Skeletal muscle tissue (tissue), 4 donors: ENCODE results near the gene CFAP99. TPM values are rescaled to one million over a fixed set of nuclear protein-coding genes. Genes with fewer than 3 reads are reported as not detected.

Source experiments
- H3K27ac ChIP-seq: one replicate; pipeline ENCODE4 v1.7.0; 2013; ENCODE audit warnings: mild to moderate bottlenecking, low read depth, low read length, inconsistent platforms
- H3K27me3 ChIP-seq, 3 donors: one replicate each; pipeline ENCODE4 v1.7.0; 2013; ENCODE audit warnings: low read length in 3 of 3; ENCODE audit not compliant: control insufficient read depth in 3 of 3, insufficient read depth in 3 of 3
- H3K36me3 ChIP-seq, 3 donors: one replicate each; pipeline ENCODE4 v1.7.0; 2013; ENCODE audit warnings: low read length in 3 of 3; ENCODE audit not compliant: control insufficient read depth in 3 of 3, insufficient read depth in 3 of 3
- H3K4me1 ChIP-seq, 3 donors: one replicate each; pipeline ENCODE4 v1.7.0; 2013; ENCODE audit warnings: low read length in 3 of 3, mild to moderate bottlenecking in 3 of 3; ENCODE audit not compliant: control insufficient read depth in 3 of 3, insufficient read depth in 3 of 3
- H3K4me3 ChIP-seq, 3 donors: one replicate each; pipeline ENCODE4 v1.7.0; 2013; ENCODE audit warnings: low read length in 3 of 3
- H3K9ac ChIP-seq, 3 donors: one replicate each; pipeline ENCODE4 v1.7.0; 2013; ENCODE audit warnings: low read length in 3 of 3, mild to moderate bottlenecking in 3 of 3, moderate library complexity in 2 of 3, low read depth in 1 of 3
- H3K9me3 ChIP-seq, 3 donors: one replicate each; pipeline ENCODE4 v1.7.0; 2013; ENCODE audit warnings: low read length in 3 of 3; ENCODE audit not compliant: control insufficient read depth in 3 of 3
- total RNA-seq: library from RNA; depleted of rRNA; stranded (reverse); fragments of >200 nt; gene quantifications from one replicate; pipeline ENCODE4 v1.2.3, GENCODE V29; 2014
- donor health status: Osteomylitis.

Gene CFAP99
- total RNA-seq, 1 donor from 2014 or later = not detected

DNA sequence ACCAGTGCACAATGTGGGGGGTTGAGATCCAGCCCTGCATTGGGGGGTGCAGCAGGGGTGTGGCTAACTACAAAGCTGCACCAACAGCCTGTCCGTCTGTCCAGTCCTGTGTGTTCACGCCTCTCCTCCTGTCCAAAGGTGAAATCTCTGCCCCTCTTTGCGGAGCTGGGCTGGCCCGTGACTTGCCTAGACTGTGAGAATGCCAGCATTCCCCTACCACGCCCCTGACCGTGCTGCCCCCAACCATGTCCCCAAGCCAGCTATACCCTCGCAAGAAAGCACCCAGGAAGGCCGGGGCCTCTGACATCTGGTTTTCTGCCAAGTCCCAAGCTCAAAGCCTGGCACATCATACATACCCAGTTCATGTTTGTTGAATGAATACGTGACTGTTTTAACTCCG is 19.5 kb upstream of the CFAP99 start:
- Histone ChIP-seq H3K9me3 (no peaks in the 10 kb centered on the region), H3K4me1 (peaks cover 21 to 31% (median 22%) of the 10 kb centered on the region in 3 donors), H3K9ac (no peak overlapping the region), H3K4me3 (no peak overlapping the region), H3K27ac (no peak overlapping the region), H3K27me3 (peaks cover 0 to 6% (median 5%) of the 10 kb centered on the region in 3 donors), H3K36me3 (no peaks in the 10 kb centered on the region)

- Histone ChIP-seq H3K27me3 (peaks cover 0 to 1% (median under 1%) of the 10 kb centered on the region in 3 donors), H3K9ac (no peak overlapping the region)
Observed at GRCh38 chr4:2399631-2400190, 19.0 kb upstream of the CFAP99 start.

GRCh38 chr4:2400841-2401609 is 17.7 kb upstream of the CFAP99 start:
- Histone ChIP-seq H3K36me3 (no peaks in the 10 kb centered on the region), H3K27me3 (no peaks in the 10 kb centered on the region), H3K4me1 (peaks cover 21 to 31% (median 22%) of the 10 kb centered on the region in 3 donors), H3K4me3 (no peak overlapping the region), H3K9ac (no peak overlapping the region), H3K27ac (no peak overlapping the region), H3K9me3 (no peaks in the 10 kb centered on the region)

More at GRCh38 chr4:2399631-2400190, 19.0 kb upstream of the CFAP99 start:
- Histone ChIP-seq H3K36me3 (no peaks in the 10 kb centered on the region), H3K27ac (no peak overlapping the region), H3K4me1 (peaks cover 21 to 31% (median 22%) of the 10 kb centered on the region in 3 donors), H3K4me3 (no peak overlapping the region), H3K9me3 (no peaks in the 10 kb centered on the region)

DNA sequence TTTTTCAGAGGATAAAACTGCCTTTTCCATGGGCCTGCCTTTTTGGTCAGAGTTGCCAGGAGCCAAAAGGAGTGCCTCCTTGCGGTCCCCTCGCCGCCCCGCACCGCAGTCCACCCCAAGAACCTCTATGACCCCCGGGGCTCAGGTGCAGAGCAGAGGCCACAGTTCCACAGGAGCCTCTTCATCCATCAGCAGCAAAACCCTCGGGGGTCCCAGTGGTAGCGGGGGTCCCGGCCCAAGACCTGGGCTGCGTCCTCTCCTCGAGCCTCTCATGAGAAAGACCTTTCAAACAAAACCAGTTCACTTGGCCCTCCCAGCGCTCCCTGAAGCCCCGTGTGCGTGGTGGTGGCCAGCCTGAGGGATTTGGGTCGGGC is 17.2 kb upstream of the CFAP99 start:
- H3K9me3 ChIP-seq = no peaks in the 10 kb centered on the region
- H3K4me3 ChIP-seq = peak overlapping the region; percentile 52 to 63 (median 56)
- no peaks in the 10 kb centered on the region for H3K27me3 ChIP-seq
- peaks cover 24 to 35% (median 25%) of the 10 kb centered on the region in 3 donors for H3K4me1 ChIP-seq
- peak overlapping the region; percentile 27 to 75 (median 33) for H3K9ac ChIP-seq
- no peak overlapping the region for H3K27ac ChIP-seq
- no peaks in the 10 kb centered on the region for H3K36me3 ChIP-seq

DNA sequence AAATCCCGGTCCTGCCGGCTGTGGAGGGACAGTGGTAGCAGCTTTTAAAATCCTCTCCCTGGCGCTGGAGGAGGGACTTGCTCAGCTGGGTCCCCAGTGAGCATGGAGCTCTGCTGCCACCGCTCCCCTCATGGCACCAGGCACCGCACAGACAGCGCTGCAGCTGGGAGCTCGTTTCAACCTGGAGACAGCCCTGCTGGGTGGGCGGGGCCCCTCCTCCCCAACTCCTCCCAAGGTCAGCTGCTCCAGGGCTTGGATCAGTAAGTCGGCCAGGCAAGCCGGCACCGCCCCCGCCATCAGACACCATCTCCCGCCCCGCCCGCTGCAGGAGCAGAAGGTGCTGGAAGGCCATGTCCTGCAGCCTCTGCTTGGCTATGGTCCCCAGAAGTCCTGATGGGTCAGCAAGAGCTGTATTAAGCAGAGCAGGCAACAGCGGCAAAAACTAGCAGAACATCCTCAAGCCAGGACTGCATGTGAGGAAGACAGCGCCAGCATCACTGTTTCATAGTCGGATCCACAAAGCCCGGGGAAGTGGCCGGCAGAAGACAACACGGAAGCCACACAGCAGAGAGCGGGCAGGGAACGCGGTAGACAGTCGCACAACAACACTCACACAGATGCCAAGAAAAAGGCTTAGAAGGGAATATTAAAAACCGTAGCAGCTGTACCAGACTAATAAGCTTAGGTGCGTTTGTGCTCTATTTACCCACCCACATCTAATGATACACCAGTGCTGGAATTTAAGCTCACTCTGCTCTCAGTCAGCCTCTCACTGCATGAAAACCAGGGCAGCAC is 16.5 kb upstream of the CFAP99 start:
- Histone ChIP-seq H3K4me1 (peaks cover 26 to 38% (median 28%) of the 10 kb centered on the region in 3 donors), H3K9me3 (no peaks in the 10 kb centered on the region), H3K9ac (peak overlapping the region; percentile 27 to 77 (median 43)), H3K36me3 (no peaks in the 10 kb centered on the region), H3K27ac (no peak overlapping the region), H3K27me3 (no peaks in the 10 kb centered on the region), H3K4me3 (peak overlapping the region; percentile 52 to 68 (median 56))

DNA sequence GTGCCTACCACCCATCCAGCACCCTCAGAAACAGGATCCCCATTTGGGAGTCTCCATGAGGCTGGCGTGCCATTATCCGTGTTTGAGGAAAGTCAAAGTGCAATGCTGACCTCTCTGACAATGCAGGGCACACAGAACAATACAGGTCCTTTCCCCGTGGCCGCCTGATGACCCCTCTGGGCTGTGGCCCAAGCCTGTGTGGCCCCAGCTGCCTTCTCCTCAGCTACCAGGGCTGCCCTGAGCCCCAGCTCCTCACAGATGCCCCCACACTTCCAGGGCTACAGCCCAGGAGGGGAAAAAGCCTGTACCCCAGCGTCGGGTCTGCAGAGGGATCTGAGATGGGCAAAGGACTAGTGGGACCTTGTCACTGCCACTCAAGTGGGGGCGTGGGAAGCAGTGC is 15.8 kb upstream of the CFAP99 start:
- no peaks in the 10 kb centered on the region for H3K27me3 ChIP-seq
- H3K4me3 ChIP-seq = peak overlapping the region; percentile 52 to 68 (median 56)
- peaks cover 26 to 38% (median 28%) of the 10 kb centered on the region in 3 donors for H3K4me1 ChIP-seq
- peak overlapping the region in 2 of 3 donors; percentile 43 to 77 for H3K9ac ChIP-seq
- H3K9me3 ChIP-seq = no peaks in the 10 kb centered on the region
- H3K36me3 ChIP-seq = no peaks in the 10 kb centered on the region
- no peak overlapping the region for H3K27ac ChIP-seq

- H3K27ac ChIP-seq = no peak overlapping the region
- H3K4me3 ChIP-seq = no peak overlapping the region
- H3K4me1 ChIP-seq = peaks cover 26 to 31% (median 28%) of the 10 kb centered on the region in 3 donors
- no peak overlapping the region for H3K9ac ChIP-seq
- H3K9me3 ChIP-seq = no peaks in the 10 kb centered on the region
- no peaks in the 10 kb centered on the region for H3K27me3 ChIP-seq
- H3K36me3 ChIP-seq = no peaks in the 10 kb centered on the region
Observed at GRCh38 chr4:2406406-2406805, 12.3 kb upstream of the CFAP99 start.

GRCh38 chr4:2406920-2407319 is 11.8 kb upstream of the CFAP99 start:
- Histone ChIP-seq H3K9me3 (no peaks in the 10 kb centered on the region), H3K4me1 (peaks cover 21 to 31% (median 23%) of the 10 kb centered on the region in 3 donors), H3K27me3 (peaks cover 0 to 3% (median 0%) of the 10 kb centered on the region in 3 donors), H3K36me3 (no peaks in the 10 kb centered on the region), H3K4me3 (no peak overlapping the region), H3K9ac (peak overlapping the region in 1 of 3 donors; percentile 6), H3K27ac (no peak overlapping the region)

DNA sequence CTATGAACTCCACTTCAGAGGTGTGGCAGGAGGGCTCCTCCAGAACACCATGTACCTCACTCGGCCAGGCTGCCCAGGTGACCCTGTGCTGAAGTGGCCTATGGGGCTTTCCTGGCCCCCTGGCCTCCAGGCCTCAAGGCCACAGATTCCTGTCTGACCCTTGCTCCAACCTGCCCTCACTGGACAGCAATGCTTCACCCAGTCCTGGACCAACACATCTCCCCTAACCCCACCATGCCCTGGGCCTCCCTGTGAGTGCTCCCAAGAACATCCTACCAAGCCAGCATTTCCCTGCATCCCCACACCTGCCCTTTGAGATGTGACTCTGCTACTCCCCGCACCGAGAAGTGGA is 10.8 kb upstream of the CFAP99 start:
- Histone ChIP-seq H3K4me3 (no peak overlapping the region), H3K27ac (no peak overlapping the region), H3K36me3 (no peaks in the 10 kb centered on the region), H3K9ac (no peak overlapping the region), H3K9me3 (no peaks in the 10 kb centered on the region), H3K4me1 (peaks cover 20 to 31% (median 21%) of the 10 kb centered on the region in 3 donors), H3K27me3 (peaks cover 0 to 3% (median 0%) of the 10 kb centered on the region in 3 donors)
